ENCODE measurements around the gene OR5T1.

Gene OR5T1

DNA sequence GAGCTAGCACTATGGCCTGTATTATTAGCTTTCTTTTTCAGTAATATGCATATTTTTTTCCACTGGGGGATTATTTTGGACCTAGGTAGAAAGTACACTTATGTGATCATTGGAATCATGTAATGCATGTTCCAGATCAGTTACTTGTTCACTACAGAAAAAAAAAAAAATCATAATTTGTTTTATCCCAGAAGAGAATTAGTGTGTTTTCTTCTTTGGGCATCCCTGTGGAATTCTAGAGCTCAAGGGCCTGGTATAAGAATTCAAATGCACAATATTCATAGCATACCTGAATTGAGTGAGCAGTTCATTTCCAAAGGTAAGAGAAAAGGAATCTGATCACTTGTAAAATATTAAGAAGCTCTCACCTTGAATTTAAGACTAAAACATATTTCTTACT is at the start of gene OR5T1:
Gene OR5T1, plus strand, starts transcription at position 301 of the 400 bp plus-strand sequence. CDS start 1,485 bp downstream, outside the sequence.
- DNase-seq (ENCODE audit: low read depth) = no peak

- DNase-seq (ENCODE audit: low read depth) = no peak
Observed at GRCh38 chr11:56234155-56234554, 39.8 kb upstream of the OR5T1 start, which contains the start of gene OR5T2. Gene OR5T2, minus strand, starts transcription at chr11:56234255. Its CDS starts 1,193 bp downstream, at chr11:56233062.

DNA sequence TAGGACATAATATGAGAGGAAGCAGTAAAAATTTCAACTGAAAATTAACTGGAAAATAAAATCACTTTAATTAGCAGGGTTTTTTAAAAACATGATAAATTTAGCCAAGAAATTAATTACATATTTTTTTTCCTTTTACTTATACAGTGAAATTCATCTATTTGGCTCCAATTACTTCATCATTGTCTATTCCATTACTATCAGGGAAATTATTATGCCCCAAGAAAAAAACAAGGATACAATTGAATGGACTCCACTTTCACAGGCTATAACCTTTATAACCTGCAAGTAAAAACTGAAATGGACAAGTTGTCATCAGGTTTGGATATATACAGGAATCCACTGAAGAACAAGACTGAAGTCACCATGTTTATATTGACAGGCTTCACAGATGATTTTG is 22.0 kb upstream of the OR5T1 start, which contains the start of gene OR5T3:
Gene OR5T3, plus strand, starts transcription at position 301 of the 400 bp plus-strand sequence. Its CDS starts 0 bp downstream, at position 301.
- no peak for DNase-seq (ENCODE audit: low read depth)

GRCh38 chr11:56271092-56271491 is 2.9 kb upstream of the OR5T1 start:
- no peak for DNase-seq (ENCODE audit: low read depth)

DNA sequence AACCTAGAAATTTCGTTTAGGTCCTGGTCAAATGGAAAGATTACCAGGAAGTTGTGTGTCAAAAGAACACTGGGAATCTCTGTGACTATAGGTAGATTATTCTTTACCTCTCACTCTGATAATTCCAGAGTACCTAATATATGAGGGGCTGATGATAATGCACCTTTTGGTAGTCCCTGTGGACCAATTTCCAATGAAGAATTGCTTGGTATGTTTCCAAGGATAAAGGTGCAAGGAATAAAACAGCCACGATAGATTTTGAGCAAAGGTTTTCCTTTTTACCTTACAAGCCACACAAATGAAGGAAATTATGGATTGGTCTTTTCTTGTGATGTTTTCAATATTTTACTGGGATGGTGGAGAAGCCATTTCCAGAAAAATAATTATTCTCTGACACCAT is 18.2 kb downstream of the OR5T1 start, which contains the start of gene OR8H1:
Gene OR8H1, minus strand, starts transcription at position 101 of the 400 bp plus-strand sequence. CDS start 1,192 bp downstream, outside the sequence.
- DNase-seq (ENCODE audit: low read depth) = no peak

DNA sequence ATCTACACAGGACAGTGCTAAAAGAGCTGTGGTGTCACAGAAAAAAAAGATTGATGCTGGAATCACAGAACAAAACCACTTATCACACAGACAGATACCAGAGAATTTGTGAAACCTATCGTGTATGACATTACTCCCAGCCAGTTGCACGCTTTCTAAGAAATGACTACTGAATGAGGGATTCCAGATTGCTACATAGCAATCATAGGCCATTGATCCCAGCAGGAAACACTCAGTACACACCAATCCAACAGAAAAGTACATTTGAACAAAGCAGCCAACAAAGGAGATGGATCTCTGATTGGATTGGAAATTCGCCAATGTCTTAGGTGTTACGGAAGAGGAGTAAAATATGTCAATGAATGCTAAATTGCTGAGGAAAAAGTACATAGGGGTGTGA is 22.9 kb downstream of the OR5T1 start:
- no peak for DNase-seq (ENCODE audit: low read depth)

DNA sequence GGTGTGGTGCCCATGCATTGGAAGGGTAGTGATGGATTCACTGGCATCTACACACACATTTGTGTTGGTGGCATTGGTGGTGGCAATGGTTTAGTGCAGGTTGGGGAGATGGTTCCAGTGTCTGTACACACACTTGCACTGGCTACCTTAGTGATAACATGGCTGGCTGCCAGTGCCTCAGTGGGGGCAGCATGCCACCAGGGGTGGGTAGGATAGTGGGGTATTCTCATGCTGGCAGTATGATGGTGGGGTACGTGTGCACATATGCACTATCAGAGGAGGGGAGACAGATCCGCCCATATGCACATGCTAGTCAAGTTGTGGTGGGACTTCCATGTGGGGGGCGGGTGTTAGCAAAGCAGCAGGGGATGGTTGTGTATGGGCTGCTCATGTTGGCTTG is 33.9 kb downstream of the OR5T1 start:
- DNase-seq (ENCODE audit: low read depth) = no peak

DNA sequence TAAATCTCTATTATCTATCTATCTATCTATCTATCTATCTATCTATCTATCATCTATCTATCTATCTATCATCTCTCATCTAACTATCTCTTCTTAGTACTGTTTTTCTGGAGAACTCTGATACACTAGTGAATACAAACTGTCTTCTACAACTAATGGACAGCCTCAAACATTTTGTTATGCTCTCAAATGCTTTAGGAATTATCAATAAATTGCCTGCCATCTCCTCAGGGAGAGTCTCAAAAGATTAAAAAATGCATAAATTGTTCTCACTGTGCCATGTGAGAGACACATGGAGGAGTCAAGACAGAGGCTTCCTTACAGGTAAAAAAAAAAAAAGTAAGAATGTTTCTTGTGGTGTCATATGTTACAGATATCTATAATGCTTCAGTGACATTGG is 40.9 kb downstream of the OR5T1 start, which contains the start of gene OR8K3:
Gene OR8K3, plus strand, starts transcription at position 301 of the 400 bp plus-strand sequence. CDS start 3,163 bp downstream, outside the sequence.
- no peak for DNase-seq (ENCODE audit: low read depth)

All from amniotic epithelial cell (primary cell).